ENCODE results near the gene INSIG2. TPM values are rescaled to one million over a fixed set of nuclear protein-coding genes. Genes with fewer than 3 reads are reported as not detected.

Gene INSIG2
- total RNA-seq, 1 experiment from 2014 or later = 8.7 TPM

GRCh38 chr2:118044854-118045253, 43.4 kb upstream of the INSIG2 start:
- Mint-ChIP-seq H3K4me1 (peaks cover 0 to under 1% of the 10 kb centered on the region in 2 experiments; a peak in 1 of 4 replicates), H3K36me3 (ENCODE audit: insufficient read depth in 1 of 3, low read depth in 3 of 3) (no peaks in the 10 kb centered on the region), H3K9me3 (no peaks in the 10 kb centered on the region), H3K4me3 (no peak overlapping the region), H3K27ac (no peak overlapping the region), H3K27me3 (ENCODE audit: low read depth) (peaks cover 12% of the 10 kb centered on the region)
- H2BK20ac ChIP-seq (ENCODE audit: low read depth, low read length, poor library complexity, severe bottlenecking) = no peak overlapping the region
- no peaks in the 10 kb centered on the region for H3K4me1 ChIP-seq (ENCODE audit: insufficient read depth, low read length)
- H4K8ac ChIP-seq (replicated peaks; ENCODE audit: insufficient read length, low read depth, low read length) = no peak overlapping the region
- H3K9ac ChIP-seq (ENCODE audit: extremely low read depth, insufficient read length, low read length) = no peak overlapping the region
- TF ChIP-seq CTCF (conservative IDR thresholded peaks at IDR 0.05) = no peak
- no peak overlapping the region for H3K4me2 ChIP-seq (ENCODE audit: insufficient read depth, insufficient read length, low read length)
- H3K56ac ChIP-seq (ENCODE audit: insufficient read length, low read depth, low read length) = no peak overlapping the region
- no peak overlapping the region for H4K5ac ChIP-seq (ENCODE audit: insufficient read length, low read depth, low read length)
- no peak overlapping the region for H3K18ac ChIP-seq (ENCODE audit: insufficient read length, low read depth, low read length)
- H2BK12ac ChIP-seq (ENCODE audit: insufficient read length, low read depth, low read length) = no peak overlapping the region
- H4K20me1 ChIP-seq (ENCODE audit: control insufficient read depth, insufficient read depth, insufficient read length) = no peaks in the 10 kb centered on the region
- DNase-seq = no peak
- no peaks in the 10 kb centered on the region for H3K27me3 ChIP-seq (ENCODE audit: insufficient read depth, low read length)
- no peaks in the 10 kb centered on the region for H3K79me2 ChIP-seq (ENCODE audit: insufficient read depth, low read length)
- no peak overlapping the region for H2BK120ac ChIP-seq (ENCODE audit: low read depth, low read length, poor library complexity, severe bottlenecking)
- no peak overlapping the region for H3T11ph ChIP-seq (ENCODE audit: low read length)
- no peaks in the 10 kb centered on the region for H3K23me2 ChIP-seq (ENCODE audit: insufficient read length, low read depth, low read length, poor library complexity, severe bottlenecking)
- H2AFZ ChIP-seq (ENCODE audit: low read length) = no peak overlapping the region
- no peaks in the 10 kb centered on the region for H3K79me1 ChIP-seq (ENCODE audit: insufficient read depth, low read depth, low read length, poor library complexity, severe bottlenecking)
- no peak overlapping the region for H3K4ac ChIP-seq (ENCODE audit: low read depth, low read length)
- H3K27ac ChIP-seq (ENCODE audit: insufficient read length, low read depth, low read length) = no peak overlapping the region
- H3K14ac ChIP-seq (ENCODE audit: insufficient read depth, low read length) = no peak overlapping the region
- H2AK5ac ChIP-seq (ENCODE audit: insufficient read length, low read length) = no peak overlapping the region
- no peak overlapping the region for H2BK15ac ChIP-seq (ENCODE audit: low read depth, low read length)
- no peak overlapping the region for H2BK5ac ChIP-seq (ENCODE audit: insufficient read length, low read length)
- H3K9me3 ChIP-seq (ENCODE audit: control insufficient read depth, low read depth, low read length) = no peaks in the 10 kb centered on the region
- H3K23ac ChIP-seq (ENCODE audit: insufficient read length, low read depth, low read length) = no peak overlapping the region
- H4K91ac ChIP-seq (ENCODE audit: insufficient read length, low read depth, low read length) = no peak overlapping the region
- no CpG with 5 or more reads among the region's 2 CpGs for WGBS (ENCODE audit: extremely low coverage, insufficient read length, low lambda C conversion rate)

All from H9 (cell line).